Pancreas (tissue), 10 donors: ENCODE results near the gene STAT3. TPM values are rescaled to one million over a fixed set of nuclear protein-coding genes. Genes with fewer than 3 reads are reported as not detected.
"Not testable (repeated sequence)": the region's sequence is repeated elsewhere in the genome, so short reads cannot be mapped to it uniquely, and the experiment has no call there.

Experiments used
- ATAC-seq, 4 donors: fragments of 200-7000 bp; cut with Tn5 transposase; one replicate each; pipeline versions ENCODE4 v1.8.0 to v1.9.1; 2020; ENCODE audit warnings: mild to moderate bottlenecking in 4 of 4, moderate library complexity in 4 of 4
- DNase-seq, 6 donors: peaks; one replicate each; pipeline ENCODE4 v3.0.0-alpha.2; 2020
- FAIRE-seq: peaks from 2 replicates; lab custom pipeline; 2012; peaks lifted over from hg19 to GRCh38; lab: Jason Lieb, UNC
- H3K27ac ChIP-seq, 4 donors: fragments of 200-600 bp; sonication (generic); 1 replicate in 3 of 4; 2 replicates in 1 of 4; pipeline versions ENCODE4 v1.5.0 to v1.8.0; 2020
- H3K27me3 ChIP-seq, 4 donors: fragments of 200-600 bp; one replicate each; pipeline ENCODE4 v1.8.0; 2021
- H3K36me3 ChIP-seq, 3 donors: fragments of 200-600 bp; sonication (generic) in 1 of 3; one replicate each; pipeline versions ENCODE4 v1.5.0 to v1.8.0; 2020 to 2021
- H3K4me1 ChIP-seq, 3 donors: fragments of 200-600 bp; one replicate each; pipeline ENCODE4 v1.8.0; 2021
- H3K4me3 ChIP-seq, 4 donors: fragments of 200-600 bp; sonication (generic) in 2 of 4; one replicate each; pipeline versions ENCODE4 v1.5.0 to v1.8.0; 2020 to 2021
- H3K9me3 ChIP-seq, 4 donors: fragments of 200-600 bp; one replicate each; pipeline ENCODE4 v1.8.0; 2021
- CTCF ChIP-seq, 4 donors: fragments of 200-600 bp; sonication (generic) in 3 of 4; IDR thresholded peaks; one replicate each; pipeline versions ENCODE4 v1.5.0 to v1.8.0; 2021; ENCODE audit warnings: antibody characterized with exemption in 4 of 4
- WGBS, 2 donors: extraction: QIAGEN DNeasy Blood & Tissue Kit; methylation state at CpG; one replicate each; pipeline ENCODE4 v1.1.7; 2013; 5-methylcytosine and 5-hydroxymethylcytosine counted together
- intact Hi-C, 3 donors: fragments of 100-400 bp; cut with DNase I; formaldehyde crosslinking; loops; one replicate each; pipeline versions ENCODE4 v1.11.1 to v1.14.2; 2022
- polyA plus RNA-seq, 2 donors: library from polyadenylated mRNA; stranded (reverse); fragments of 200-250 nt; gene quantifications; one replicate each; pipeline ENCODE4 v1.2.3, GENCODE V29; 2013
- total RNA-seq, 6 donors: library from RNA; stranded (reverse); fragmentation: NEBNext Ultra II Directional in 4 of 6; extraction: Animal tissue kit (Norgen Biotek cat#: 25700) in 4 of 6; gene quantifications; one replicate each; pipeline versions ENCODE4 v1.2.1 to v1.2.4, GENCODE V29; 2021 to 2023
- donor health status: healthy with polysubstance abuse.
- donor health status: DM: no; HTN: no; CAD: no; lungs with moderate emphysema.
- donor health status: DM: no; HTN: no; CAD: no.
- donor health status: control.
- donor health status: control.
- donor health status: Bipolar disorder and iron deficiency.
- donor health status: DM: yes; HTN: yes; CAD: no.
- donor health status: DM: no; HTN: no; CAD: no.
- donor health status: DM: no; HTN: no; CAD: no.
- donor health status: DM: yes; HTN: yes; CAD: no.

Gene STAT3
- total and polyA plus RNA-seq, 8 donors: 37.9 to 127 (median 70.6) TPM

- H3K27me3 ChIP-seq: no peaks in the 10 kb centered on the region
- peak overlapping the region in 2 of 4 donors; percentile 22 to 27 for H3K4me3 ChIP-seq
- peak overlapping the region; percentile 24 to 85 (median 54) for H3K27ac ChIP-seq
- intact Hi-C loops: no loop called here
- no peak for TF ChIP-seq CTCF (IDR thresholded peaks at IDR 0.05)
- H3K9me3 ChIP-seq: no peaks in the 10 kb centered on the region
- H3K36me3 ChIP-seq: no peaks in the 10 kb centered on the region
- 2 to 3% methylated on average over 6 of the region's 6 CpGs for WGBS, 2 donors
- peaks cover 27 to 54% (median 48%) of the 10 kb centered on the region in 3 donors for H3K4me1 ChIP-seq
- no peak for DNase-seq
- ATAC-seq: peak; percentile 42 to 83 (median 76)
- no peak for FAIRE-seq
Observed at GRCh38 chr17:42378959-42379594, 9.2 kb downstream of the STAT3 start.

GRCh38 chr17:42378359-42378958 is 9.8 kb downstream of the STAT3 start:
- Histone ChIP-seq H3K36me3 (no peaks in the 10 kb centered on the region), H3K9me3 (no peaks in the 10 kb centered on the region), H3K27ac (peak overlapping the region; percentile 24 to 85 (median 54)), H3K4me1 (peaks cover 28 to 53% (median 52%) of the 10 kb centered on the region in 3 donors), H3K27me3 (no peaks in the 10 kb centered on the region), H3K4me3 (peak overlapping the region in 2 of 4 donors; percentile 22 to 27)
- intact Hi-C loops: no loop called here
- no peak for FAIRE-seq
- no peak for DNase-seq
- peak in 2 of 4 donors; percentile 26 to 28 for ATAC-seq
- WGBS, 2 donors: 36 to 38% methylated on average over 10 of the region's 10 CpGs
- no peak for TF ChIP-seq CTCF (IDR thresholded peaks at IDR 0.05)

DNA sequence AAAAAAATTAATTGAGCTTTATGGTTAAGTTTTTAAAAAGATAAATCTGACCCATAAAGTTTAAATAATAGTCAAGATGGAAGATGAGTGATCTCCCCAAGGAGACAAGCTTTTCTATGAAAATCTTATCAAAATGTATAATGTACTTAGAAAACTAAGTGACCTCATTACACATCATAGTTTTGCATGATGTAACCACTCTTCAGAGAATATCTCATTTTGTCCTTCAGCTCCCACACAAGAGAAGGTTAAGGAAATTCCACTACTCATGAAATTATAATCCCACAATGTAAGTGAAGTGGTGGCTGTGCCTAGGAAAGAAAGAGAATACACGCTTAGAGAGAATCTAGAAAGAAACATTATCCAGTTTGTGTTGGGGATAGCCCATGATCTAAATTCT is 14.3 kb downstream of the STAT3 start:
- intact Hi-C loops: no loop called here
- no peaks in the 10 kb centered on the region for H3K27me3 ChIP-seq
- no peak overlapping the region for H3K4me3 ChIP-seq
- H3K4me1 ChIP-seq: peaks cover 20 to 38% (median 27%) of the 10 kb centered on the region in 3 donors
- DNase-seq (no peak), FAIRE-seq (no peak), ATAC-seq (no peak)
- no peaks in the 10 kb centered on the region for H3K9me3 ChIP-seq
- 73 to 89% methylated on average over 1 of the region's 1 CpG for WGBS, 2 donors
- H3K36me3 ChIP-seq: no peaks in the 10 kb centered on the region
- no peak for TF ChIP-seq CTCF (IDR thresholded peaks at IDR 0.05)
- H3K27ac ChIP-seq: peak overlapping the region in 2 of 4 donors; percentile 8 to 13

- no peak overlapping the region for H3K4me3 ChIP-seq
- H3K27me3 ChIP-seq: no peaks in the 10 kb centered on the region
- DNase-seq: no peak
- no peak for FAIRE-seq
- no peaks in the 10 kb centered on the region for H3K36me3 ChIP-seq
- H3K4me1 ChIP-seq: peaks cover 8 to 21% (median 21%) of the 10 kb centered on the region in 3 donors
- intact Hi-C loops: no loop called here
- no peaks in the 10 kb centered on the region for H3K9me3 ChIP-seq
- ATAC-seq: no peak
- no peak overlapping the region for H3K27ac ChIP-seq
- TF ChIP-seq CTCF (IDR thresholded peaks at IDR 0.05): no peak
Observed at GRCh38 chr17:42372142-42372541, 16.1 kb downstream of the STAT3 start.

GRCh38 chr17:42368797-42369561 is 19.3 kb downstream of the STAT3 start:
- H3K9me3 ChIP-seq, H3K36me3 ChIP-seq, H3K27ac ChIP-seq, intact Hi-C loops, DNase-seq, ATAC-seq, H3K4me3 ChIP-seq, H3K27me3 ChIP-seq, FAIRE-seq: not testable (repeated sequence)
- peaks cover under 1 to 19% (median 4%) of the 10 kb centered on the region in 3 donors for H3K4me1 ChIP-seq
- 79 to 82% methylated on average over 12 of the region's 12 CpGs for WGBS, 2 donors

GRCh38 chr17:42368310-42368709 is 19.9 kb downstream of the STAT3 start:
- 70 to 79% methylated on average over 5 of the region's 5 CpGs for WGBS, 2 donors
- FAIRE-seq, H3K27me3 ChIP-seq, DNase-seq, intact Hi-C loops, H3K36me3 ChIP-seq, H3K4me3 ChIP-seq, H3K9me3 ChIP-seq, H3K27ac ChIP-seq, ATAC-seq: not testable (repeated sequence)
- peaks cover 0 to 19% (median 0%) of the 10 kb centered on the region in 3 donors for H3K4me1 ChIP-seq

DNA sequence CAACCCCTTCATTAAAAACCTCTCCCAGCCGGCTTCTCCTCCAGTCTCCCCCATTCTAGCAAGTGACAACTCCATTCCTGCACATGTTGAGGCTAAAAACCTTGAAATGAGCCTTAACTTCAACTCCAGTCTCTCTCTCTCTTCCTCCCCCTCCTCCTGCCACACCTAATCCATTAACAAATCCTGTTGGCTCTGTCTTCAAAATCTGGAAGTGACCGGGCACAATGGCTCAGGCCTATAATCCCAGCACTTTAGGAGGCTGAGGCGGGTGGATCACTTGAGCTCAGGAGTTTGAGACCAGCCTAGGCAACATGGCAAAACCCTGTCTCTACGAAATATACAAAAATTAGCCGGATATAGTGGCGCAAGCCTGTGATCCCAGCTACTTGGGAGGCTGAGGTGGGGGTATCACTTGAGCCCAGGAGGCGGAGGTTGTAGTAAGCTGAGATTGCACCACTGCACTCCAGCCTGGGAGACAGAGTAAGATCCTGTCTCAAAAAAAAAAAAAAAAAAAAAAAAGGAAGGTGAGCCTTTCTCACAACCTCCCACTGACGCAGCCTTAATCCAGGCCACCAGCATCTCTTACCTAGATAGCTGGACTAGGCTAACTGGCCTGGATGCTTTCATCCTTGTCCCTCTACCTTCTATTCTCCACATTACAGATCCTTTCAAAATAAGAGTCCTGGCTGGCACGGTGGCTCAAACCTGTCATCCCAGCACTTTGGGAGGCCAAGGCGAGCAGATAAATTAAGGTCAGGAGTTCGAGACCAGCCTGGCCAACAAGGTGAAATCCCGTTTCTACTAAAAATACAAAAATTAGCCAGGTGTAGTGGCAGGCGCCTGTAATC is 21.8 kb downstream of the STAT3 start:
- peak in 1 of 6 donors; percentile 18 for DNase-seq
- intact Hi-C loops, H3K4me3 ChIP-seq, H3K36me3 ChIP-seq, H3K27me3 ChIP-seq, H3K9me3 ChIP-seq, ATAC-seq, H3K27ac ChIP-seq, FAIRE-seq: not testable (repeated sequence)
- WGBS, 2 donors: 75 to 79% methylated on average over 13 of the region's 13 CpGs
- peaks cover 0 to 28% (median 0%) of the 10 kb centered on the region in 3 donors for H3K4me1 ChIP-seq
